ENCODE data around the gene PRKAR2B.
"Not testable (repeated sequence)": the region's sequence is repeated elsewhere in the genome, so short reads cannot be mapped to it uniquely, and the experiment has no call there.

PRKAR2B gene

GRCh38 chr7:107079212-107079940, 34.9 kb downstream of the PRKAR2B start:
- DNase-seq, result no peak

- no peak for DNase-seq
Observed at GRCh38 chr7:107080099-107080505, 35.6 kb downstream of the PRKAR2B start.

- no peak for DNase-seq
Observed at GRCh38 chr7:107080533-107080932, 36.0 kb downstream of the PRKAR2B start.

GRCh38 chr7:107085180-107085579, 40.7 kb downstream of the PRKAR2B start:
- DNase-seq, result no peak

- DNase-seq, result no peak
Observed at GRCh38 chr7:107089627-107090026, 45.1 kb downstream of the PRKAR2B start.

GRCh38 chr7:107090457-107090856, 46.0 kb downstream of the PRKAR2B start:
- no peak for DNase-seq

GRCh38 chr7:107091306-107091705, 46.8 kb downstream of the PRKAR2B start:
- DNase-seq, result no peak

GRCh38 chr7:107093671-107094070, 49.2 kb downstream of the PRKAR2B start:
- DNase-seq, result not testable (repeated sequence)

- DNase-seq, result not testable (repeated sequence)
Observed at GRCh38 chr7:107099154-107099553, 54.6 kb downstream of the PRKAR2B start.

GRCh38 chr7:107100824-107101223, 56.3 kb downstream of the PRKAR2B start:
- no peak for DNase-seq

- DNase-seq, result no peak
Observed at GRCh38 chr7:107103369-107103768, 58.9 kb downstream of the PRKAR2B start.

GRCh38 chr7:107104801-107105200, 60.3 kb downstream of the PRKAR2B start:
- DNase-seq, result no peak

- no peak for DNase-seq
Observed at GRCh38 chr7:107105591-107106245, 61.2 kb downstream of the PRKAR2B start.

- DNase-seq, result no peak
Observed at GRCh38 chr7:107108793-107109371, 64.4 kb downstream of the PRKAR2B start.

- DNase-seq, result no peak
Observed at GRCh38 chr7:107109955-107110354, 65.5 kb downstream of the PRKAR2B start.

- DNase-seq, result no peak
Observed at GRCh38 chr7:107111196-107111595, 66.7 kb downstream of the PRKAR2B start.

- no peak for DNase-seq
Observed at GRCh38 chr7:107113866-107114265, 69.4 kb downstream of the PRKAR2B start.

- DNase-seq, result no peak
Observed at GRCh38 chr7:107115114-107115513, 70.6 kb downstream of the PRKAR2B start.

GRCh38 chr7:107115762-107116540, 71.4 kb downstream of the PRKAR2B start:
- no peak for DNase-seq

- DNase-seq, result no peak
Observed at GRCh38 chr7:107118109-107118900, 73.8 kb downstream of the PRKAR2B start.

GRCh38 chr7:107119376-107120105, 75.0 kb downstream of the PRKAR2B start:
- no peak for DNase-seq

- no peak for DNase-seq
Observed at GRCh38 chr7:107122486-107122911, 78.0 kb downstream of the PRKAR2B start.
